Epidermal melanocyte (primary cell): Measurements from ENCODE around the gene KATNB1.
"Not testable (repeated sequence)": the region's sequence is repeated elsewhere in the genome, so short reads cannot be mapped to it uniquely, and the experiment has no call there.

ENCODE experiments used
- DNase-seq: peaks from one replicate; pipeline ENCODE4 v3.0.0; 2011; ENCODE audit warnings: low spot score; ENCODE audit not compliant: insufficient read length

Gene KATNB1

DNA sequence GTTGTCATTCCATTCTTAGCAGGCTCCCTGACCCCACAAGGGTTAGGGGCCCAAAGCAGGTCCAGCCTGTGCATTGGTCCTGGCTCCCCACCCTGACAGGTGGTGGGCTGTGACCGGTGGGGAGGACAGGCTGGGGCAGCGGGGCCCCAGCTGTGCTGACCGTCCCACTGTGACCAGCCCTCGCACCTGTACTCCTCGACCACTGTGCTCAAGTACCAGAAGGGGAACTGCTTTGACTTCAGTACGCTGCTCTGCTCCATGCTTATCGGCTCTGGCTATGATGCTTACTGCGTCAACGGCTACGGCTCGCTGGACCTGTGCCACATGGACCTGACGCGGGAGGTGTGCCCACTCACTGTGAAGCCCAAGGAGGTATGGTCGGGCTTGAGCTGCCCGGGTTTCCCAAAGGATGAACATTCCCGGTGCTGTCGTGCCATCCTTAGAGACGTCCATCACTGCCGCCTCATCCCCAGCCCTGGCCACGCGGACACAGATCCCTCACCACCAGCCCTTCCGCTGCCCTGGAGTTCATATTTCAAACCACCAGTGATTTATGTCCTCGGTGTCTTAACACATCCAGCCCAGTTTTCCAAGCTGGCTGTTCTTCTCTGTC is 33.7 kb upstream of the KATNB1 start:
- no peak for DNase-seq

DNA sequence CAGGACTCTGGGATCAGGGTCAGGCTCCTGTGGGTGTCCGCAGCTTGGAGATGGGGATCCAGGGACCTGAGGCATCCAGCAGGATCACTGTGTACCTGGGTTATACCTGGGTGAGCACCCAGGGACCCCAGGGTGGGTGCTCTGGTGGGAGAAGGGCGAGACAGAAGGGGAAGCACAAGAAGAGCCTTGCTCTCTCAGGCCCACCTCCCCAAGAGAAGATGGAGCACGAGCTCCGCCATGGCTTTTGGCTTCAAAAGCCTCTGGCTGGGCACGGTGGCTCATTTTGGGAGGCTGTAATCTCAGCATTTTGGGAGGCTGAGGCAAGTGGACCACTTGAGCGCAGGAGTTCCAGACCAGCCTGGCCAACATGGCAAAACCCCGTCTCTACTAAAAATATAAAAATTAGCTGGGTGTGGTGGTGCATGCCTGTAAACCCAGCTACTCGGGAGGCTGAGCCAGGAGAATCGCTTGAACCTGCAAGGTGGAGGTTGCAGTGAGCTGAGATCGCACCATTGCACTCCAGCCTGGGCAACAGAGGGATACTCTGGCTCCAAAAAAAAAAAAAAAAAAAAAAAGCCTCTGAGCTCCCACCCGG is 32.1 kb upstream of the KATNB1 start:
- DNase-seq: no peak

DNA sequence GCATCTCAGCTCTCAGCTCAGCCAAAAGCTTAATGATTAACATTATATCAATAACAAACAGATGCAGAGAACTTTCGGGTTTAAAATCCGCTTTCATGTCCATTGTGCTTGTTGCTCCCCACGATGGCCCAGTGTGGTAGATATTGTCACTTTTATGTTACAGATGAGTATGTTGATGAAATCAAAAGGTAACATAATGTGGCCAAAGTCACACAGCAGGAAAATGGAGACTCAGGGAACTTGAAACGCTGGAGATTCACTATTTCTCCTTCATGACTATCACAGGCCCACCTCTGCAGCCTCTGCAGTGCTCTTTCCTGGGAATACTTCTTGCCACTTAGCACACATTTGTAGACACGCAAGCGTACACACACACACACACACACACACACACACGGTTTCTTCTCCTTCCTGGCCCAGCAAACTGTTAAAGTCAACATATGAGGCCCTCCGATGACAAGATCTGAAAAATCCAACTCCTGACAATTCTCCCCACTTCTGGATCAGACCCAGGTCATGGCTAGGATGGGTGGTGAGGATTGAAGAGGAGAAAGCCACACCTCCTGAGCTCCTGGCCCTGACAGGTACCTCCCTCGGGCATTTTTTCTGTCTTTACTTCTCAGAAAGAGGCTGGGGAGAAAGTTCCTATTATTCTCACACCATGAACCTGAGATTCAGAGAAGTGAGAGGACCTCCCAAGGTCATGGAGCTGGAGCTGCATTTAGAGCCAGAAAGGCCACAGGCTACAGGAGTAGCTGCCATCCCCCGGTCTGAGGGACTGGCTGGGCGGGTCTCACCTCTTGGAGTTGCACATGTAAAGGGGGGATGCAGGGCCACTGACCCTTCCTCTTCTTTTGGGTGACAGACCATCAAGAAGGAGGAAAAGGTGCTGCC is 31.3 kb upstream of the KATNB1 start:
- DNase-seq: no peak

DNA sequence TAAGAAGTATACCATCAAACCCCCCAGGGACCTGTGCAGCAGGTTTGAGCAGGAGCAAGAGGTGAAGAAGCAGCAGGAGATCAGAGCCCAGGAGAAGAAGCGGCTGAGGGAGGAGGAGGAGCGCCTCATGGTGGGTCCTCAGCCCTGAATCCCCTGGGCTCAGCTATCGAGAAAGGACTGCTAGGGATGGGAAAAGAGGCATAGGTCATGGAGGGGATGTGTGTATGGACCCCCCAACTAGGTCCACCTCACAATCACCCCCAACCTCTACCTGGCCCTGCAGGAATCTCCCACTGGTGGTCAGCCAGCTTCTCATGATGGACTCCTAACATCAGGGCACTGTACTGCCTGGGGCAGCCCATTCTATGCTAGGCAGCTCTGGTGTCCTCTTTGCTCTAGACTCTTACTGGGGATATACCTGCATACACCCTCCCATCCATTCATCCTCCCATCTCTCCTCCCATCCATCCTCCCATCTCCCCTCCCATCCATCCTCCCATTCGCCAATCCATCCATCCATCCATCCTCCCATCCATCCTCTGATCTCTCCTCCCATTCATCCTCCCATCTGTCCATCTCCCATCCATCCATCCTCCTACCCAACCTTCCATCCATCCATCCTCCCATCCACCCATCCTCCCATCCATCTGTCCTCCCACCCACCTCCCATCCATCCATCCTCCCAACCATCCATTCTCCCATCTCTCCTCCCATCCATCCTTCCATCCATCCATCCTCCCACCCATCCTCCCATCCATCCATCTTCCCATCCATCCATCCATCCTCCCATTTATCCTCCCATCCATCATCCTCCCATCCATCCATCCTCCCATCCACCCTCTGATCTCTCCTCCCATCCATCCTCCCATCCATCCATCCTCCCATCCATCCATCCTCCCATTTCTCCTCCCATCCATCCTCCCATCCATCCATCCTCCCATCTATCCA is 30.4 kb upstream of the KATNB1 start:
- DNase-seq: no peak

DNA sequence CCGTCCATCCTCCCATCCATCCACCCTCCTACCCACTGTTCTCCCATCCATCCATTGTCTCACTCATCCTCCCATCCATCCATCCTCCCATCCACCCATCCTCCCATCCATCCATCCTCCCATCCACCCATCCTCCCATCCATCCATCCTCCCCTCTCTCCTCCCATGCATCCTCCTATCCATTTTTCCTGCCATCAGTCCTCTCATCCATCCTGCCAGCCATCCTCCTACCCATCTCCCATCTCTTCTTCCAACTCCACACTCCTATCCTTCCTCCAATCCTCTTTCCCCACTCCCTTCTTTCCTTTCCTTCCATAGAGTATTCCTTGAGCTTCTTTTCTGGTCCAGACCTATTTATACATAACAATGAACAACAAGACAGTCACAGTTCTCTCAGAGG is 28.9 kb upstream of the KATNB1 start:
- DNase-seq: no peak

DNA sequence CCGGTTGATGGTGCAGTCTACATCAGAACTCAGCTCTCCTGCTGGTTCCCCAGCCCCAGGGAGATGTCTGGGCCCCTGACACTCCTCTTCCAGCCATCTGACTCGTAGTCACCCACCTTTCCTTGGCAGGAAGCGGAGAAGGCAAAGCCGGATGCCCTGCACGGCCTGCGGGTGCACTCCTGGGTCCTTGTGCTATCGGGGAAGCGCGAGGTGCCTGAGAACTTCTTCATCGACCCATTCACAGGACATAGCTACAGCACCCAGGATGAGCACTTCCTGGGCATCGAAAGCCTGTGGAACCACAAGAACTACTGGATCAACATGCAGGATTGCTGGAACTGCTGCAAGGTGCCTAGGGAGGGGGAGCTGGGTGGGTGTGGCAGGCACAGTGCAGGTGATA is 28.2 kb upstream of the KATNB1 start:
- no peak for DNase-seq

DNA sequence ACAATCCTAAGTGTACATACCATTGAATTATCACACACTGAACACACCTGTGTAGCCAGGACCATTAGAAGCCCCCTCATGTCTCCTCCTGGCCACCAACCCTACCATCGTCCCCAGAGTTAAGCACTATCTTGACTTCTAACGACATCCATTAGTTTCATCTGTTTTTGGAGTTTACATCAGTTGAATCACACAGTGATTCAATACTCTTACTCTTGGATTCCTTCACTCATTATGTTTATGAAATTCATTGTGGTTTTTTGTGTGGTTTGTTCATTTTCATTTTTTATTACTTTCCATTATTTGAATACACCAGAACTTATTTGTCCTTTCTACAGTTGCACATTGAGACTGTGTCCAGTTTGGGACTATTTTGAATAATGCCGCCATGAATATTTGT is 27.4 kb upstream of the KATNB1 start:
- DNase-seq: no peak

DNA sequence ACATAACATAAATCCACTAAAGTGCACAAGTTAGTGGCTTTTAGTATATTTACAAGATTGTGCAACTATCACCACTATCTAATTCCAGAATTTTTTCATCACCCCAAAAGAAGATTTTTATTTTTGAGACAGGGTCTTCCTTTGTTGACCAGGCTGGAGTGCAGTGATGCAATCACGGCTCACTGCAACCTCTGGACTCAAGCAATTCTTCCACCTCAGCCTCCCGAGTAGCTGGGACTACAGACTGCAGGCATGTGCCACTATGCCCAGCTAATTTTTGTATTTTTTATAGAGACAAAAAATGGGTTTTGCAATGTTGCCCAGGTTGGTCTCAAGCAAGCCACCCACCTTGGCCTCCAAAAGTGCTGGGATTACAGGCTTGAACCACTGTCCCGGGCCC is 25.9 kb upstream of the KATNB1 start:
- DNase-seq: no peak

DNA sequence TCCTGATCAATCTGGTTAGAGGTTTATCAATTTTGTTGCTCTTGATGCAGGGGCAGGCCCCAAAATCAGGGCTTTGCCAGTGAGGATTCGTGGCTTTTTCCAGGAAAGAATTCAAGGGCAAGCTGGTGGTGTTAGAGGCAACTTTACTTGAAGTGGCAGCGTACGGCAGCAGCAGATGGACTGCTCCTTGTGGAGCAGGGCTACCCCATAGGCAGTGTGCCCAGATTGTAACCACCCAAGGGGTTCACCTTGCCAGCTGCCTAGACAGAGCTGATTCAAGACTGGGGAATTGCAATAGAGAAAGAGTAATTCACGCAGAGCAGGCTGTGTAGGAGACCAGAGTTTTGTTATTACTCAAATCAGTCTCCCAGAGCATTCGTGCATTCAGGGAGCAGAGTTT is 24.2 kb upstream of the KATNB1 start:
- no peak for DNase-seq

DNA sequence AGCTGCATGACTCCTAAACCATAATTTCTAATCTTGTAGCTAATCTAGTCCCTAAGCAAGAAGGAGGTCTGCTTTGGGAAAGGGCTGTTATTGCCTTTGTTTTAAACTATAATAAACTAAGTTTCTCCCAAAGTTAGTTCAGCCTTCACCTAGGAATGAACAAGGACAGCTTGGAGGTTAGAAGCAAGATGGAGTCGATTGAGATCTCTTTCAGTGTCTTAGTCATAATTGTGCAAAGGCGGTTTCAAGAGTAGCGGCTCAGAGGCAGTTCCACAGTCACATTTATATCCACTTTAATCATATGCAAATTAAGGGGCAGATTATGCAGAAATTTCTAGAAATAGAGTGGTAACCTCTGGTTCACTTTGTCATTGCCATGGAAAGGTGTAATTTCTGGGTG is 23.6 kb upstream of the KATNB1 start:
- no peak for DNase-seq

DNA sequence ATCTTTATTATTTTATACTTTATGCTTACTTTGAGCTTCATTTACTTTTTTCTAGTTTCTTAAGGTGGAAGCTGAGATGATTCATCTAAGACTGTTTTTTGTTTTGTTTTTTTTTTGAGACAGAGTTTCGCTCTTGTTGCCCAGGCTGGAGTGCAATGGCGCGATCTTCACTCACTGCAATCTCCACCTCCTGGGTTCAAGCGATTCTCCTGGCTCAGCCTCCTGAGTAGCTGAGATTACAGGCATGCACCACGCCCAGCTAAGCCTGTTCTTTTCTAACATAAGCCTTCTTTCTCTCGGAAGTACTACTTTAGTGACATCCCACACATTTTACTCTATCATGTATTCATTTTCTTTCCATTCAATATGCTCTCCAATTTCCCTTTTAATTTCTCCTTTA is 23.0 kb upstream of the KATNB1 start:
- not testable (repeated sequence) for DNase-seq

DNA sequence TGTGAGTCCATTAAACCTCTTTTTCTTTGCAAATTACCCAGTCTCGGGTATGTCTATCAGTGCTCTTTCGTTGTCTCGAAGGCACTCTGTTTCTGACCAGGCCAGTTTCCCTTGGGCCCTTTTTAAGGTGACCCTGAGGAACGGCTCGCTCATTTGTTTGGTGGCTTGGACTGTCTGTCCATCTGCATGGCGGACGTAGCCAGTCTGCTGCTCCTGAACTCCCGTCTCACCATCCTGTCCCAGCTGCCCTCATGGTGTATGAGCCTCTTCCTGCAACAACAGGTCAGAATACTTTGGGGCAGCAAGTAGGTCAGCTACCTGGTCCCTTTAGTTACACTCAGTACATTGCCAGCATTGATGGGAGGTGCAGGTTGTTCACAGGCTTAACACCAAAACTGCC is 22.0 kb upstream of the KATNB1 start:
- DNase-seq: no peak

DNA sequence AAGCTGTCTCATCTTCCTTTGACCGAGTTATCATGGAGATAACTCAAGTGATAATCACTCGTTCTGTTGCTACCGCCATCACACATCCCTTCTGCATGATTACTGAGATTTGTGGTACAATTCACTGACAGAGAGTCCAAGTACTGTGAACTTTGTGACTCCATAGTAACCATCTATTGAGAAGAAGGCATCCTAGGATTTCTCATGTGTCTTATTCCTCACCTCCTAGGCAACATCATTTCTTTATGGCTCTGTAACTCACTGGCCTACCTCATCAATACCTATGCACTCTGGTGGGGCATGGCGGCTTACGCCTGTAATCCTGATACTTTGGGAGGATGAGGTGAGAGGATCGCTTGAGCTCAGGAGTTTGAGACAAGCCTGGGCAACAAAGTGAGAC is 21.5 kb upstream of the KATNB1 start:
- DNase-seq: no peak

DNA sequence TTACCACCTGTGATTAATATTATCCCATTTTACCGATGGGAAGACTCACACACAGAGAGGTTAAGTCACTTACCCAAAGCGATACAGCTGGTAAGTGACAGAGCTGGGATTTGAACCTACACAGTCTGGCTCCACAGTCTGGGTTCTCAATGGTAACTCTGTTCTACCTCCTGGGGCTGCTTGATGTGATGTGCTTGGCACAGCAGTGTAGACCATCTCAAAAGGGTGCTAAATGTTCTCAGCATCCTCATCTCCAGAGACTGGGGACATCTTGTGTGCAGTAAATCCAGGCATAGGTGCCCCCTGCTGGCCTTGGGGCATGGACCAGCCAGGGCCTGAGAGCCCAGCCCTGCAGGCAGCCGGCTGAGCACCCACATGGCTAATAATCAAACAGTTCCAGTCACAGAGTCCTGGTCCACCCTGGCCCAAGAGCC is 15.4 kb upstream of the KATNB1 start:
- DNase-seq: no peak

DNA sequence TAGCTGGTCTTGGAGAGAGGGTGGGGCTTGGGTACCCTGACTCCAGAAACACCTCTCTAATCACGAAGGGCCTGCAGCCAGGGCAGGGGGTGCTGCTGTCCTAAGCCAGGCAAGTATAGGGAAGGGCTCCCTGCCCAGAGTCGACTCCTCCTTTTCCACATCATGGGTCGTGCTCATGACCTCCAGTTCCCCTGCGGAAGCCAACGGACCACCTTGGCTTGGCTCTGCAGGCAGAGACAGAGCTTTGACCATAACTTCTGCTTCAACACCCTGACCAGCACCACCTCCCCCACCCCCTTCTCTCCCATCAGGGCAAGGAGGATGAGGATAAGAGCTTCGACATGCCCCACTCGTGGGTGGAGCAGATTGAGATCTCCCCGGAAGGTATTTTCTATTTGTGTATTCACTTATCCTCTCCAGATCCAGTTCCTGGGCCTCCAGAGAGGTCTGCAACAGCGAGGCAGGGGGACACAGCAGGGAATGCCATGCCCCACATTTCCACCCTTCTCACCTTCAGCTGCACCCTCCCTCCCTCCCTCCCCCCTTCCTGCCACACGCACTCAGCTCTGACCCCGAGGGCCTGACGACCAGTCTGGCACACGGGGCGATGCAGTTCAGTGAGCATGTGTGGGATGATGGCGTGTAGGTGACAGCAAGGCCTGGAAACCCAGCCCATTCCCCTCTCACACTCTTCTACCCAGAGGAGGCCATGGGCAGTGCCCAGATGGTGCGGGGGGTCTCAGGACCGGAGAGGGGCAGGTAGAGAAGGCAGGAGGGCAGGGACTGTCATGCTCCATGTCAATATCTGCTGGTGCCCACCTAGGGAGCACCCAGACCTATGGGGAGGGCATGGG is 14.0 kb upstream of the KATNB1 start:
- no peak for DNase-seq

DNA sequence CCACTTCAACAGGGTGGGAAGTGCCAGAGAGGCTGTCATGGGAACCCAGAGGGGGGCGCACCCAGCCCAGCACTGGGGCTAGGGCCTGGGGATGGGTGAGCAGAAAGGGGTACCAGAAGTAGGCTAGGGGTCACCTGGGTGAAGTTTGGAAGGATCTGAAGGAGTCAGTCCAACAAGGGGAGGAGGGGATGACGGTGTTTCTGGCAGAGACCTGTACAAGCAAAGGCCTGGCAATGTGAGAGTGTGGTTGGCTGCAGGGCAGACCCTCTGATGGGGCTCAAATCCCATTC is 13.4 kb upstream of the KATNB1 start:
- DNase-seq: no peak

DNA sequence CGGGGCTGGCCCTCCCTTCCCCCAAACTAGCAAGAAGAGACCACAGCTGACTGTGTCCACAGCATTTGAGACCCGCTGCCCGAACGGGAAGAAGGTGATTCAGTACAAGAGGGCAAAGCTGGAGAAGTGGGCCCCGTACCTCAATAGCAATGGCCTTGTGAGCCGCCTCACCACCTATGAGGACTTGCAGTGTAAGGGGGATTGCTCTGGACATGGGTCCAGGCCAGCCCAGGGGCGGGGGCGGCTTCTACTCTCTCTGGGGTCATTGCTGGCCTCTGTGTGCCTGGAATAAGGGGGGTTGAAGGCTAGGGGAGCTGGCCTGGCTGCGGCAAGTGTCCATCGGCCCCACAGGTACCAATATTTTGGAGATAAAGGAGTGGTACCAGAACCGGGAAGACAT is 12.9 kb upstream of the KATNB1 start:
- DNase-seq: no peak

DNA sequence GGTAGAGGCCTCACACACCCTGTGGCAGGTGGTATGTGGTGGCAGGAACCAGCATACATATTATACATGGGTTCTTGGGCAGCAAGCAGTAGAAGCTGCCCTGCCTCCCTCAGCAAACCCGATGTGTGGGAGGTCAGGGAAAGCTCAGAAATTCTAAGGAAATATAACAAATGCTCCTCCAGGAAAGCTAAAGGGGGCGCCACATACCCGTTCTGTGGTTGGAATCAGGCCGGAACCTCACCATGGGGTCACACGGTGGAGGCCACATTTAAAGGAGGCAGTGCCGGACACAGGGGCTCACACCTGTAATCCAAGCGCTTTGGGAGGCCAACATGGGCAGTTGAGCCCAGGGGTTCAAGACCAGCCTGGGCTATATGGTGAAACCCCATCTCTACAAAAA is 12.4 kb upstream of the KATNB1 start:
- no peak for DNase-seq

DNA sequence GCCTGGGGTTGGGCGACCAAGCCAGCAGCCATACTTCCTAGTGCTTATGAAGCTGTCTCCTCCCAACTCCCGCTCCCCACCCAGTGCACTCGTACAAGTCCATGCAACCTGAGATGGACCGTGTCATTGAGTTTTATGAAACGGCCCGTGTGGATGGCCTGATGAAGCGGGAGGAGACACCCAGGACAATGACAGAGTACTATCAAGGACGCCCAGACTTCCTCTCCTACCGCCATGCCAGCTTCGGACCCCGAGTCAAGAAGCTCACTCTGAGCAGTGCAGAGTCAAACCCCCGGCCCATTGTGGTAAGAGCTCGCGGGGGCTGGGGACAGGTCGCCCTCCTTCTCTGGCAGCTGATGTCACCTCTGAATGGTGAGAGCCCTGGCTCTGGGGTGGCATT is 11.0 kb upstream of the KATNB1 start:
- DNase-seq: no peak

DNA sequence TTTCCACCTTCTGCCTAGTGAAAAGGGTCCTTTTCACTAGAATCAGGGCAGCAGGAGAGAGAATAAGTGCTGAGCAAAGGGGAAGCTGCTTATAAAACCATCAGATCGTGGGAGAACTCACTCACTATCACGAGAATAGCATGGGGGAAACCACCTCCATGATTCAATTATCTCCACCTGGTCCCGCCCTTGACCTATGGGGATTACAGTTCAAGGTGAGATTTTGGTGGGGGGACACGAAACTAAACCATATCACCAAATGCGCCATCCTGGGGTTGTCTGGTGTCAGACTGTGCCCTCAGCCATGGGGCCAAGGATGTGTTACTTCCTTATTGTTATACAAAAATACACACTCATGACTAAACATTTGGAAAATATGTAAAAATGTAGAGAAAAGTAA is 10.4 kb upstream of the KATNB1 start:
- no peak for DNase-seq

DNA sequence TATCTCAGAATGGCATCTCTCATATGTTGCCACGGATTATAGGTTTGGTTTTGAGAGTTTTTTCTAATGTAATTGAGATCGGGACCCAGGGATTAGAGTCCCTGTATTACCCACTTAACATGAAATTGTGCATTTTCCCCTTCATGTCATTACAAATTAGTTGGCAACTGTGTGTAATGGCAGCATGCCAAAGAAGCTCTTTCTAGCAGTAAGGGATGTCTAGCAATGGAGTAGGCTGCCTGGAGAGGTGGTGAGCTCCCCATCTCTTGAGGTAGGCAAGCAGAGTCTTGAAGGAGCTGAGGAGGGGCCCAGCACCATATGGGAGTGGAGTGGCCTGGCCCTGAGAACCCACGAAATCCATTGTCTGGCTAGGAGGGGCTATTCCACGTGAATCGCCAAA is 10.0 kb upstream of the KATNB1 start:
- DNase-seq: no peak
